ENCODE results near the gene KCNA2.

Gene KCNA2

DNA sequence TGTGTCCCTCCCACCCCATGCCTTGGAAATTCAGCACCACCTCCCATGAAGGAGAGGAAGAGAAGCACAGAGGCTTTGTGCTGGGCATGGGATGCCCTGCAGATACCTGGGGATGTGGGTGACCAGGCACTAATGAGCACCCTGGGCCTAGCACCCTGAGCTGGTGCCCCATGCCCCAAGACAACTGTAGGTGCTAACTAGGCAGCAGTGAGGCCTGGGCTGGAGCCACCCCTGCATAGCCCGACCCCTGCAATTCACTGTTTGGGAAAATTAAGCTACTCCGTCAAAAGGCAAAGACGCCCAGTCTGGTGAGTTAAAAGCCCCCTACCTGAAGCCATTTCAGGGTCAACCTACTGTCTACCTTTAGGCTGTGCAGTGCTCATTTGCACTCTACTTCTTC is 5.4 kb downstream of the KCNA2 start:
- Histone ChIP-seq H3K4me1 (ENCODE audit: insufficient read depth, low read length) (no peaks in the 10 kb centered on the region), H3K9ac (ENCODE audit: low read depth, low read length) (no peak overlapping the region)

DNA sequence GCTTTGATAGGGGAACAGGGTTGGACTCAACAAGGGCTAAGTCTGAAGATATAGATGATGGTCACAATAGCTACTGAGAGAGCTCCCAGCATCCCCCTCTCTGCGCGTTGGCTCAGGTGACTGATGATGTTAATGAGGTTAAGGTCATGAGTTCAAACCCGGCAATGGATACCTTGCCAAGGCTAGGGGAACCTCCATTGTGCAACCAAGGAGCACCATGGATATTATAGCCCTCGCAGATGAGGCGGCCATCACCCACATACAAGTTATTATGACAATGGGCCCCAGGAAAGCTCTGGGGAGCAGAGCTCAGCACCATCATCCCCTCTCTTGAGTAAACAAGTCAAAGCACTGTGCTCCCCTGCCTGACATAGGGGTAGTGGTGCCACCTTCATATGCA is 8.2 kb downstream of the KCNA2 start:
- H3K9ac ChIP-seq (ENCODE audit: low read depth, low read length), result no peak overlapping the region
- no peaks in the 10 kb centered on the region for H3K4me1 ChIP-seq (ENCODE audit: insufficient read depth, low read length)
- no peaks in the 10 kb centered on the region for H3K9me3 ChIP-seq (ENCODE audit: control insufficient read depth, insufficient read depth, low read length)
- H3K36me3 ChIP-seq (ENCODE audit: insufficient read depth, low read length), result no peaks in the 10 kb centered on the region

More for the DNA sequence above, 5.4 kb downstream of the KCNA2 start:
- Histone ChIP-seq H3K9me3 (ENCODE audit: control insufficient read depth, insufficient read depth, low read length) (no peaks in the 10 kb centered on the region), H3K36me3 (ENCODE audit: insufficient read depth, low read length) (no peaks in the 10 kb centered on the region)

DNA sequence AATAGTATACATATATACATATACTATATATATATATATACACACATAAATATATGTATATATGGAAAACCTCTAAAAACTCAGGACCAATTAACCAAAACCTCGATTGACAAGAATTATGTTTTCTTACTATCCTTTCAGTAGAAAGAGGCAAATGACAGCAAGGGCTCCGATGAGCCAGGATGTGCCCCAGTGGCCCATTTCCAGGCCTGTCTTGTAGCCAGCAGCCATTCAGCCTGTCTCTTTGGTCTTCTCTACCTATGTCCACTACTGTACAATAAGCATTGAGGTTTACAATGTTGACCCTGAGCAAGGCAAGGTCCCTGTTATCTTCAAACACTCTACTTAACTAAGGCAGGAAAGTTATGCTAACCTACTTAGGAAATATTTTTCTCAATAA is 9.8 kb downstream of the KCNA2 start:
- Histone ChIP-seq H3K4me1 (ENCODE audit: insufficient read depth, low read length) (no peaks in the 10 kb centered on the region), H3K9ac (ENCODE audit: low read depth, low read length) (no peak overlapping the region), H3K36me3 (ENCODE audit: insufficient read depth, low read length) (no peaks in the 10 kb centered on the region), H3K9me3 (ENCODE audit: control insufficient read depth, insufficient read depth, low read length) (no peaks in the 10 kb centered on the region)

DNA sequence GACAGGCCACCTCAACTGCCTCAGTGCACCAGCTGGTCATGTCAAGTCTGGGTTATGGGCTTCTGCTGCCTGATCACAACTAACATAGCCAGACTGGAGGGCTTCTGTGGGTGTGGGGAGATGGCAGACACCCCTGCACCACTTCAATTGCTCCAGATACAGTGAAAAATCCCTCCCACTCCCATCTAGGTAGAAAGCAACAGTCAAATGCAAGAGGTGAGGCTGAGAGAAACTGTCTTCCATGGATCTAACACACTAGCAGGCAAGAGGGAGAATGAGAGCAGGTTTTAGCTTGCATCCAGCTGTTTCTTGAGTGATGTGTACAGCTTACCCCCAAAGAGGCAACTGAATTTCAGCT is 10.8 kb downstream of the KCNA2 start:
- Histone ChIP-seq H3K9me3 (ENCODE audit: control insufficient read depth, insufficient read depth, low read length) (no peaks in the 10 kb centered on the region), H3K36me3 (ENCODE audit: insufficient read depth, low read length) (no peaks in the 10 kb centered on the region), H3K4me1 (ENCODE audit: insufficient read depth, low read length) (no peaks in the 10 kb centered on the region), H3K9ac (ENCODE audit: low read depth, low read length) (no peak overlapping the region)

DNA sequence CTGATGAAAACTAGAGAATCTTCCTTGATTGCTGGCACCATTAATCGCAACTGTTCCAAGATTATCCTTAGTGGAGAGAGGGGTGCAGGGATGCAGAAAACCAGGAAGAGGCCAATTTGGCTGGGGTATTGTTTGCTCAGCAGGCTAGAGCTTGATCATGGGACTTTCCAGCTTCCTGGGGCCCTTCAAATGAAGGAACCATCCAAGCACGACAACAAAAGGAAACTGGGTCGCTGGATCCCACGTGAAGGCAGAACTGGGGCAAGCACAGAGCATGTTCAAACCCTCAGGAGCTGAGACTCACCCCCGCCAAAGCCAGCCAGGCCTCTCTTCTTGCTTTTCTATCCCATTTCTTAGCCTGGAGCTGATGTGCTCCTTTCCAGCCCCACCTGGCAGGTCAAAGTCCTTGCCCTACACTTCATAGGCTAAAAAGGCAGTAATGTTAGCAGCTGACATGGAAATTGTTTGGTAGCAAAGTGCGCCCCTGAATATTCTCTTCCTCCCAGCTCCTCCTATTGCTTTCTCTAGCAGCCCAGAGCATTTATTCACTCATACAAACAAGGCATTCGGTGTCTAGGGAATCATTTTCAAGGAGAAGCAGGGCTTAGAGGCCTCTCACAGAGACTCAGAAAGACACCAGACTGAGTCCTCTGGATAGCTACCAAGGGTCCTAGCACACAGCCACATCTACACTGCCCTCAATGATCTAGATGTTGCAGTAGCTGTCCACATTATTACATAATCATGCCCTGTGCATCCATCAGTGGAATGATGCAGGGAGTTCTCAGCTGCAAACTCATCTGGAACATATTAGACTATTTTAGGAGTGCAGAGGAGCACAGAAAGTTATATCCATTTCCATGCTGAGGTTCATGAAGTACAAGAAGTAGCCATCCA is 11.5 kb downstream of the KCNA2 start:
- no peaks in the 10 kb centered on the region for H3K9me3 ChIP-seq (ENCODE audit: control insufficient read depth, insufficient read depth, low read length)
- H3K36me3 ChIP-seq (ENCODE audit: insufficient read depth, low read length), result no peaks in the 10 kb centered on the region
- no peak overlapping the region for H3K9ac ChIP-seq (ENCODE audit: low read depth, low read length)
- H3K4me1 ChIP-seq (ENCODE audit: insufficient read depth, low read length), result no peaks in the 10 kb centered on the region

DNA sequence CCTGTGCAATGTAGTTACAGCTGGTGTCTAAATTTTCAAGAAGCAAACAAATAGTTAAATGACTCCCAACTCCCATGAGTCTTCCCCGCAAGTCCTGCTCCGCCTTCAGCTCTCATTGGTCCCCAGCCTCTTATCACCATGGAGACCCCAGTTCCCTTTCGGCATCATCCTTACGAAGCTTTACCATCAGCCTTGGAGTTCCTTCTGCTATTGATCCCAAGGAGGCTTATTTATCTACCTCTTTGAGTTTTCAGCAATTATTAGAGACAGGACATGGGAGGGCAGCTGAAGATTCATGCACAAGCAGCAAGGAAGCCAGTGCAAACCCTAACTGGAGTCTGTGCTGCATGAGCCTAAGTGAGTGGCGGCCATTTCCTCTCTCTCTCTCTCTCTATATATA is 12.3 kb downstream of the KCNA2 start:
- Histone ChIP-seq H3K36me3 (ENCODE audit: insufficient read depth, low read length) (no peaks in the 10 kb centered on the region), H3K9ac (ENCODE audit: low read depth, low read length) (no peak overlapping the region), H3K4me1 (ENCODE audit: insufficient read depth, low read length) (no peaks in the 10 kb centered on the region), H3K9me3 (ENCODE audit: control insufficient read depth, insufficient read depth, low read length) (no peaks in the 10 kb centered on the region)

DNA sequence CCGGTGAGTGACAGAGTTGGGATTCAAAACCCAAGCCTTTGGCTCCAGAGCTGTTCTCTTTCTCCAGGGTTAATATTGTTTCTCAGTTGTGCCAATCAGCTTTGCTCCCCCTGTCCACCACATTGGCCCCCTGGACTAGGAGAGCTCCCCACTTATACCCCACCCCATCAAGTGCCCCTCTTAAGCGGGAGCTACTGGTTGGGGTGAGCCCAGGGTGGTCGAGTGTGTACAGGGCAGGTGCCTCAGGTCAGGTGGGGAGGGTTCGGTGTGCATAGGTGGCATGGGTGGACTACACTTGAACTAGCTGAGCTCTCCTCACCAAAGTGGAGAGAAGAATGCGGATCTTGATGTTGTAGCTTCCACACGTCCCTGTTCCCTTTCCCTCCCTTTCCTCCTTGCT is 14.2 kb downstream of the KCNA2 start:
- no peak overlapping the region for H3K9ac ChIP-seq (ENCODE audit: low read depth, low read length)
- H3K9me3 ChIP-seq (ENCODE audit: control insufficient read depth, insufficient read depth, low read length), result no peaks in the 10 kb centered on the region
- no peaks in the 10 kb centered on the region for H3K36me3 ChIP-seq (ENCODE audit: insufficient read depth, low read length)
- H3K4me1 ChIP-seq (ENCODE audit: insufficient read depth, low read length), result no peaks in the 10 kb centered on the region

DNA sequence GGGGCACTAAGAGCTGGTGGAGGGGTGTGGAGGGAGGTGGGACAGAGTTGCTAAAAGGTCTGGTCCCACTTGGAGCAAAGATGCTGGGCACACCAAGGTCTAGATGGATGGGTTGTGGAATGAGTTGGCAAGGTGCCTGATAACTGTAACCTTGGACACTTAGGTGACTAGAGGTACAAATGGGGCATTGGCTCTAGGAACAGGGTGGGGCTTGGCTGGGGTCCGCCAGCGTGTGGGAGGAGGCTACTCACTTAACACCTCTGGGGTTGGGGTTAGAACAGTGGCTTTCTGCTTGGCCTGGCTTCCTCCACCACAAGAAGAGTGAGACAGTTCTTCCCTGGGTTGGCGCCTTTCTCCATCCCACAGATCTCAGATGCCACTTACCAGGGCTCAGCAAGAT is 17.2 kb downstream of the KCNA2 start:
- Histone ChIP-seq H3K4me1 (ENCODE audit: insufficient read depth, low read length) (no peaks in the 10 kb centered on the region), H3K36me3 (ENCODE audit: insufficient read depth, low read length) (no peaks in the 10 kb centered on the region)

DNA sequence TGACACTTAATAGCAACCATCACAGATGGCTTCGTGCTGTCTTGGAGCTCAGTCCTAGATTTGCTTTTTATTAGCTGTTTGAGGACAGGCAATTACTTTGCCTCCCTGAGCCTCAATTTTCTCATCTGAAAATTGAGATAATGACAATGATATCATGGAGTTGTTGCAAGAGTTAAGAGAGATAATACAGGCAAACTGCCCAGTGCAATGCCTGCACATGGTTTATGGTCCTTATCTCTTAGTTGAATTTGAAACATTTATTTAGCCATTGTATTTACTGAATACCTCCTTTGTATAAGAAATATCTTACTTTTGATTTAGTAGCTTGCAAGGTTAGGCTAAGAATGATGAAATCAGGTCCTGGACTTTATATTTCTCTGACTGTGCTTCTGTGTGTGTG is 17.7 kb downstream of the KCNA2 start:
- Histone ChIP-seq H3K9ac (ENCODE audit: low read depth, low read length) (no peak overlapping the region), H3K4me1 (ENCODE audit: insufficient read depth, low read length) (no peaks in the 10 kb centered on the region), H3K36me3 (ENCODE audit: insufficient read depth, low read length) (no peaks in the 10 kb centered on the region), H3K9me3 (ENCODE audit: control insufficient read depth, insufficient read depth, low read length) (no peaks in the 10 kb centered on the region)

More for the DNA sequence above, 17.2 kb downstream of the KCNA2 start:
- H3K9ac ChIP-seq (ENCODE audit: low read depth, low read length), result no peak overlapping the region
- H3K9me3 ChIP-seq (ENCODE audit: control insufficient read depth, insufficient read depth, low read length), result no peaks in the 10 kb centered on the region

DNA sequence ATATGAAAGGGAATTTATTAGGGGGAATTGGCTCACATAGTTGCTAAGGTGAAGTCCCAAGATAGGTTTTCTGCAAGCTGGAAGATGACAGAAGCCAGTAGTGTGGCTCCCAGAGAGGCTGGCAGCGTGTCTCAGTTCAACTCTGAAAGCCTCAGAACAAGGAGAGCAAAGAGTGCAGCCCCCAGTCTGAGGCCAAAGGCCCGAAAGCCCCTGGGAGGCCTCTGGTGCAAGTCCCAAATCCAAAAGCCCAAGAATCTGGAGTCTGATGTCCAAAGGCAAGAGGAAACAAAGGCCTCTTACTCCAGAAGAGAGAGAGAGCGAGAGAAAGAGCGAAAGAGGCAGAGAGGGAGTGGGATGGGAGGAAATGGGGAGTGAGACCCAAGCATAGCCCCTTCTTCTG is 18.3 kb downstream of the KCNA2 start:
- no peak overlapping the region for H3K9ac ChIP-seq (ENCODE audit: low read depth, low read length)
- H3K36me3 ChIP-seq (ENCODE audit: insufficient read depth, low read length), result no peaks in the 10 kb centered on the region
- no peaks in the 10 kb centered on the region for H3K4me1 ChIP-seq (ENCODE audit: insufficient read depth, low read length)
- H3K9me3 ChIP-seq (ENCODE audit: control insufficient read depth, insufficient read depth, low read length), result no peaks in the 10 kb centered on the region

DNA sequence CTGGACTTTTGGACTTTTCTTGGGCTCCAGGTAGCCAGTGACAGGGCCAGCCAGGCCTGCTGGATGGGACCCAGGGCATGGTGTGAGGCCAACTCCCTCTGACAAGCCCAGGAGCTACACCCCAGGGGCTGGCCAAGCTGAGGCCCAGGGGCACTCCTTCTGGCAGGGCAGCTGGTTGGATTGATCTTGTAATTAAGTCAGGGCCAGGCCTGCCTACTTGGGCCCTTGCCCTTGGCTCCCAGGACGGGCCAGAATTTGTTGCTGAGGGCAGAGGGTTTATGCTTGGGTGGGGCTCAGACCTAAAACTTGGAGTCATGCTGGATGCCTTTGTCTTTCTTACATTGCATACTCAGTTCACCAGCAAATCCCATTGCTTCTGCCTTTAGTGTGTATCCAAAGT is 20.7 kb downstream of the KCNA2 start:
- Histone ChIP-seq H3K9ac (ENCODE audit: low read depth, low read length) (no peak overlapping the region), H3K9me3 (ENCODE audit: control insufficient read depth, insufficient read depth, low read length) (no peaks in the 10 kb centered on the region), H3K4me1 (ENCODE audit: insufficient read depth, low read length) (no peaks in the 10 kb centered on the region), H3K36me3 (ENCODE audit: insufficient read depth, low read length) (no peaks in the 10 kb centered on the region)

DNA sequence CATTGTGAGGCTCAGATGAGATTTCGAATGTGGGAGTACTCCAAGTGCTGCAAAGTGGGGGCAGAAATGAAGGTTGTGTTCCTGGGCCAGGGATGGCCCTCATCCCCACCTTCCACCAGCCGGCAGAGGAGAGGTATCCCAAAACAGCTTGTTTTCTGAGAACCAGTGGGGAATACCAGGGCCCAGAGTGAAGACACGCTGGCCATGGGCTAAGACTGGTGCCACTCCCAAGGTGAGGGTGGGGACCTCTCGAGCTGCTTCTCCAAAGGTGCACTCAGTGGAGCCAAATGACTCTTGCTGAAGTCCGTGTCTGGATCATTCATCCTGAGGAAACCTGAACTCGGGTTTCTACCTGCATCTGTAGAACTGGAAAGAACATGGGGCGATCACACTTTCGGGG is 22.1 kb downstream of the KCNA2 start:
- no peak overlapping the region for H3K9ac ChIP-seq (ENCODE audit: low read depth, low read length)
- H3K36me3 ChIP-seq (ENCODE audit: insufficient read depth, low read length), result no peaks in the 10 kb centered on the region
- no peaks in the 10 kb centered on the region for H3K4me1 ChIP-seq (ENCODE audit: insufficient read depth, low read length)
- no peaks in the 10 kb centered on the region for H3K9me3 ChIP-seq (ENCODE audit: control insufficient read depth, insufficient read depth, low read length)

DNA sequence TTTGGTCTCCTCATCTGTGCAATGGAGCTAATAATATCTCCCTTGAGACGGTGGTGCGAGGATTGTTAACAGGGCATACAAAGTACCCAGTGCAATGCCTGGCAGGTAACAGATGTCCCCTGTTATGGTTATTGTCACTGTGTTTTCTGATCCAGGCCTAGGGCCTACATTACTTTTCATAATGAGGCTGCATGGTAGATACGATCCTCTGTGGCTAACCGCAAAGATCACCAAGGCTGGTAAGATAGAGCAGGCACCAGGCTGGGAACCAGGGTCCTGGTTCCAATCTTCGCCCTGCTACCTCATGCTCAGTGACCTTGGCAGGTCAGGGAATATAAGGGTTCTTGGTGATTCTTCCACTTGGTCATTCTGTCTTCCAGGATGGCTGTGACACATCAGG is 22.7 kb downstream of the KCNA2 start:
- H3K4me1 ChIP-seq (ENCODE audit: insufficient read depth, low read length), result no peaks in the 10 kb centered on the region
- no peak overlapping the region for H3K9ac ChIP-seq (ENCODE audit: low read depth, low read length)
- no peaks in the 10 kb centered on the region for H3K36me3 ChIP-seq (ENCODE audit: insufficient read depth, low read length)
- H3K9me3 ChIP-seq (ENCODE audit: control insufficient read depth, insufficient read depth, low read length), result no peaks in the 10 kb centered on the region

DNA sequence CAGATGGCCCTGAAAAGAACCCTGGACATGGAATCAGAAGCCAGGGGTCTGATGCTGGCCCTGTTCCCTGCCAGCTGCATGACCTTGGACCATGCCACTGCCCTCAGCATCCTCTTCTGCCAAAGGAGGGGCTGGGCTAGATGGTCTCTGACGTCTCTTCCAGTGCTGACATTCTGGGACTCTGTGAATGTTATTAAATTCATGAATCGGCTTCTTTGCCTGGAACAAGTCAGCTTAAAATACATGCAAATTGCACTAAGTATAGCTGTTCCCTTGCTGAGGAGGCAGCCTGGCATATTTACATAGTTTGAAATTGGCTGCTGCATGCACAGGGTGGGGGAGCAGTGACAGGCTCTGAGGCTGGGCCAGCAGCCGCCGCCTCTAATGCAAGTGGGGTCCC is 23.8 kb downstream of the KCNA2 start:
- H3K36me3 ChIP-seq (ENCODE audit: insufficient read depth, low read length), result no peaks in the 10 kb centered on the region
- 0 out of 2 replicates have a peak, but pooled peaks cover 3% of the 10 kb centered on the region for H3K9me3 ChIP-seq (ENCODE audit: control insufficient read depth, insufficient read depth, low read length)
- H3K4me1 ChIP-seq (ENCODE audit: insufficient read depth, low read length), result no peaks in the 10 kb centered on the region
- H3K9ac ChIP-seq (ENCODE audit: low read depth, low read length), result no peak overlapping the region

DNA sequence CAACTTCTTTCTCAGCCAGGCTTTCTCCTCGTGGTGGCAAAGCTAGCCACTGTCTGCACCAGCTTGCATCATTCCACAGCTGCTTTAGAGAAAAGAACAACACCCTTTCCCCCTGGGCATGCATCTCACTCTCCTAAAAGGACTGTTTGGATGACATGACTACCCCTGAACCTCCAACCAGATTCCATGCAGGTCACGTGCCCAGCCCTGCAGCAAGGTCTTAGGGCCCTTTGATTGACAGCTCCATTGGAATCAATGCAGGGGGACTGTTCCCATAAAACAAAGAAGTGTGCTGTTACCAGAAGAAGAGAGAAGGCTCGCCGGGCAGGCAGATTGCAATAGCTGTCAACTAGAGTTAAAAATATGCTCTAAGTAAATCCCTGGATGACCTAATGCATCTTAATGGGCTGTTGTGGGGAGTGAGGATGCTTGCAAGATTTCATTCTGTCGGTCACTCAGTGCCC is 24.4 kb downstream of the KCNA2 start:
- Histone ChIP-seq H3K9me3 (ENCODE audit: control insufficient read depth, insufficient read depth, low read length) (0 out of 2 replicates have a peak, but pooled peaks cover 3% of the 10 kb centered on the region), H3K4me1 (ENCODE audit: insufficient read depth, low read length) (no peaks in the 10 kb centered on the region), H3K9ac (ENCODE audit: low read depth, low read length) (no peak overlapping the region), H3K36me3 (ENCODE audit: insufficient read depth, low read length) (no peaks in the 10 kb centered on the region)
